Activated CD4-positive, alpha-beta T cell treated with anti-CD3 and anti-CD28 coated beads, Interleukin-2, amount 10 ng/mL, durations not matched to agents 24 days and 14 days (primary cell): ENCODE data around the gene PRADC1. TPM values are rescaled to one million over a fixed set of nuclear protein-coding genes. Genes with fewer than 3 reads are reported as not detected.

ENCODE experiments used
- total RNA-seq: library from RNA; stranded (reverse); gene quantifications from 2 replicates; pipeline ENCODE4 v1.2.3, GENCODE V29; 2022

The PRADC1 gene
- total RNA-seq, 1 donor from 2014 or later = 14.8 TPM

Other genes with a start within 250 kb of the PRADC1 start
- gene SFXN5, start 161.5 kb downstream of the PRADC1 start, total RNA-seq = 11.6 and 14.1 TPM in 2 replicates
- 13.4 and 13.8 TPM in 2 replicates for gene RAB11FIP5, start 120.3 kb downstream of the PRADC1 start, total RNA-seq
- not detected in 2 replicates for gene NOTO, start 30.7 kb downstream of the PRADC1 start, total RNA-seq
- 56.7 and 62.7 TPM in 2 replicates for gene SMYD5, start 19.0 kb downstream of the PRADC1 start, total RNA-seq
- gene CCT7, start 1.1 kb upstream of the PRADC1 start, total RNA-seq = 680 and 696 TPM in 2 replicates
- gene FBXO41, start 51.2 kb upstream of the PRADC1 start, total RNA-seq = 32.2 and 33.8 TPM in 2 replicates
- 1.2 and 1.5 TPM in 2 replicates for gene EGR4, start 60.3 kb upstream of the PRADC1 start, total RNA-seq
- gene ALMS1, start 152.6 kb upstream of the PRADC1 start, total RNA-seq = 19.6 and 21.9 TPM in 2 replicates